CD4-positive, alpha-beta T cell treated with Interleukin-6 at 100 ng/mL for 8 hours (primary cell): ENCODE data around the gene CHST12.

Experiments
- DNase-seq: peaks from one replicate; pipeline ENCODE4 v3.0.0-alpha.2; 2020; ENCODE audit warnings: mixed read lengths, low spot score

CHST12 gene

GRCh38 chr7:2479276-2480069, 76.1 kb downstream of the CHST12 start:
- DNase-seq = no peak

GRCh38 chr7:2480070-2480408, 76.6 kb downstream of the CHST12 start:
- no peak for DNase-seq

- no peak for DNase-seq
Observed at GRCh38 chr7:2481195-2481594, 77.8 kb downstream of the CHST12 start.

GRCh38 chr7:2482725-2483451, 79.5 kb downstream of the CHST12 start:
- DNase-seq = no peak

- DNase-seq = no peak
Observed at GRCh38 chr7:2483494-2483893, 80.1 kb downstream of the CHST12 start.

GRCh38 chr7:2484868-2485267, 81.5 kb downstream of the CHST12 start:
- no peak for DNase-seq

GRCh38 chr7:2487586-2488271, 84.3 kb downstream of the CHST12 start:
- DNase-seq = no peak

GRCh38 chr7:2488272-2488645, 84.8 kb downstream of the CHST12 start:
- no peak for DNase-seq

GRCh38 chr7:2488681-2489080, 85.3 kb downstream of the CHST12 start:
- no peak for DNase-seq

GRCh38 chr7:2490181-2490651, 86.8 kb downstream of the CHST12 start:
- DNase-seq = no peak

GRCh38 chr7:2492038-2492437, 88.6 kb downstream of the CHST12 start:
- DNase-seq = no peak

GRCh38 chr7:2493205-2494164, 90.1 kb downstream of the CHST12 start:
- no peak for DNase-seq

- no peak for DNase-seq
Observed at GRCh38 chr7:2494191-2495130, 91.0 kb downstream of the CHST12 start.

- no peak for DNase-seq
Observed at GRCh38 chr7:2495418-2496299, 92.2 kb downstream of the CHST12 start.

- no peak for DNase-seq
Observed at GRCh38 chr7:2496375-2496774, 93.0 kb downstream of the CHST12 start.

- DNase-seq = no peak
Observed at GRCh38 chr7:2497065-2497464, 93.7 kb downstream of the CHST12 start.

- DNase-seq = no peak
Observed at GRCh38 chr7:2497500-2498336, 94.3 kb downstream of the CHST12 start.
